A549 (cell line): ENCODE data around the gene NAB1. TPM values are rescaled to one million over a fixed set of nuclear protein-coding genes. Genes with fewer than 3 reads are reported as not detected.

Experiments
- ATAC-seq, 2 experiments: fragments of 200-7000 bp in 1 of 2; fragments of >200 bp in 1 of 2; cut with Nextera tagmentation in 1 of 2; cut with Tn5 transposase in 1 of 2; 3 replicates each; pipeline versions ENCODE4 v1.8.0 to v1.9.1; 2018 to 2020; ENCODE audit warnings: mild to moderate bottlenecking in 1 of 2, moderate library complexity in 1 of 2
- CTCF ChIA-PET: fragments of 300-600 bp; sonication (Branson Sonifier 250); formaldehyde crosslinking; extraction: SDS; loops from one replicate; lab custom pipeline; 2021; ENCODE audit warnings: antibody characterized with exemption, inconsistent platforms; lab: Yijun Ruan, JAX
- POLR2A ChIA-PET: fragments of 350-600 bp; formaldehyde crosslinking; extraction: SDS; loops from one replicate; lab custom pipeline; 2021; ENCODE audit warnings: antibody characterized with exemption, inconsistent platforms; lab: Yijun Ruan, JAX
- DNase-seq, 2 experiments: peaks; one replicate each; pipeline versions ENCODE4 v3.0.0 to v3.0.0-alpha.2; 2011 to 2016; ENCODE audit warnings: low read depth in 1 of 2, low spot score in 1 of 2
- FAIRE-seq: peaks from 2 replicates; lab custom pipeline; 2011; peaks lifted over from hg19 to GRCh38; lab: Jason Lieb, UNC
- H3K27ac ChIP-seq, 2 experiments: fragments of >200 bp; sonication (Bioruptor Twin); formaldehyde crosslinking; 3 replicates each; pipeline ENCODE4 v1.5.1; 2016 to 2017
- H3K4me1 ChIP-seq: fragments of >200 bp; sonication (Bioruptor Twin); formaldehyde crosslinking; 3 replicates; pipeline ENCODE4 v1.6.1; 2016
- H3K4me2 ChIP-seq: fragments of >200 bp; sonication (Bioruptor Twin); formaldehyde crosslinking; 3 replicates; pipeline ENCODE4 v1.6.1; 2016
- H3K4me3 ChIP-seq: fragments of >200 bp; sonication (Bioruptor Twin); formaldehyde crosslinking; 3 replicates; pipeline ENCODE4 v1.5.1; 2016
- H3K9me3 ChIP-seq: fragments of >200 bp; sonication (Bioruptor Twin); formaldehyde crosslinking; 3 replicates; pipeline ENCODE4 v1.6.1; 2016
- CHD4 ChIP-seq: fragments of 200-600 bp; sonication (generic); IDR thresholded peaks from 2 replicates; pipeline ENCODE4 v1.6.1; 2016; ENCODE audit warnings: antibody characterized with exemption, mild to moderate bottlenecking, borderline replicate concordance
- EHF ChIP-seq: fragments of 250-450 bp; sonication (Bioruptor Pico); IDR thresholded peaks from 2 replicates; pipeline ENCODE4 v1.5.0; 2020; ENCODE audit warnings: mild to moderate bottlenecking
- ESRRA ChIP-seq: fragments of 150-350 bp; IDR thresholded peaks from 2 replicates; pipeline ENCODE4 v1.6.1; 2014; ENCODE audit warnings: mild to moderate bottlenecking, low read length, borderline replicate concordance
- KDM1A ChIP-seq: fragments of 200-600 bp; sonication (generic); IDR thresholded peaks from 2 replicates; pipeline ENCODE4 v1.6.1; 2016; ENCODE audit warnings: low read depth, mild to moderate bottlenecking
- MAFK ChIP-seq: fragments of 450-650 bp; IDR thresholded peaks from 2 replicates; pipeline ENCODE4 v1.6.1; 2014; ENCODE audit not compliant: partially characterized antibody
- TFCP2L1 ChIP-seq: fragments of 250-450 bp; sonication (Bioruptor Pico); IDR thresholded peaks from 2 replicates; pipeline ENCODE4 v1.5.0; 2021; ENCODE audit warnings: mild to moderate bottlenecking
- ZFP36 ChIP-seq: fragments of 450-650 bp; IDR thresholded peaks from 2 replicates; pipeline ENCODE4 v1.6.1; 2014; ENCODE audit warnings: borderline replicate concordance; ENCODE audit not compliant: partially characterized antibody
- WGBS: methylation state at CpG from one replicate; pipeline ENCODE4 v1.1.6; 2017; ENCODE audit errors: missing lambda C conversion rate; 5-methylcytosine and 5-hydroxymethylcytosine counted together
- polyA plus RNA-seq, 4 experiments: library from polyadenylated mRNA; depleted of rRNA in 3 of 4; stranded (reverse); fragments of >200 nt; fragmentation: RNase III in 1 of 4; extraction: RNeasy Plus Mini Kit Qiagen cat#74134 plus additional on column Dnase treatment in 1 of 4; gene quantifications; 2 replicates in 3 of 4; 3 replicates in 1 of 4; pipeline ENCODE4 v1.2.3, GENCODE V29; 2011 to 2017

Gene NAB1
- polyA plus RNA-seq, 2 of the 4 experiments (the other 2 are of a cell fraction), result 37.6 to 67.3 TPM

GRCh38 chr2:190740449-190740848 lies 91.6 kb downstream of the NAB1 start:
- ATAC-seq (no peak), FAIRE-seq (no peak), DNase-seq (no peak)
- CTCF ChIA-PET, result interaction anchor here (0.6 kb wide), 1 partner anchor 267 kb away, joined by 3 read pairs; no protein-coding TSS in a partner anchor
- no peak overlapping the region for H3K27ac ChIP-seq
- no peaks in the 10 kb centered on the region for H3K4me1 ChIP-seq
- WGBS, result 84% methylated on average over 2 of the region's 2 CpGs
- H3K4me2 ChIP-seq, result no peak overlapping the region
- no peak overlapping the region for H3K4me3 ChIP-seq
- H3K9me3 ChIP-seq, result no peaks in the 10 kb centered on the region
- TF ChIP-seq CHD4 (no peak), EHF (CRISPR knock-in tag) (no peak), ESRRA (no peak), ZFP36 (no peak), KDM1A (no peak), MAFK (no peak), TFCP2L1 (CRISPR knock-in tag) (no peak)
- POLR2A ChIA-PET, result no interaction called here

Other genes starting within 250 kb of the NAB1 start
- gene MFSD6, start 240.7 kb upstream of the NAB1 start, polyA plus RNA-seq (2011; rRNA removed), result 33.2 and 41.3 TPM in 2 replicates
- gene MFSD6, start 240.7 kb upstream of the NAB1 start, polyA plus RNA-seq (2017; fragmentation: RNase III; extraction: RNeasy Plus Mini Kit Qiagen cat#74134 plus additional on column Dnase treatment), result 13.3 to 15.9 TPM (median 14.3 TPM) in 3 replicates
- gene NEMP2, start 114.4 kb upstream of the NAB1 start, polyA plus RNA-seq (2011; rRNA removed), result 10.1 and 22.0 TPM in 2 replicates
- 7.1 to 8.1 TPM (median 7.2 TPM) in 3 replicates for gene NEMP2, start 114.4 kb upstream of the NAB1 start, polyA plus RNA-seq (2017; fragmentation: RNase III; extraction: RNeasy Plus Mini Kit Qiagen cat#74134 plus additional on column Dnase treatment)
- 221 and 269 TPM in 2 replicates for gene GLS, start 231.7 kb downstream of the NAB1 start, polyA plus RNA-seq (2011; rRNA removed)
- gene GLS, start 231.7 kb downstream of the NAB1 start, polyA plus RNA-seq (2017; fragmentation: RNase III; extraction: RNeasy Plus Mini Kit Qiagen cat#74134 plus additional on column Dnase treatment), result 270 to 321 TPM (median 286 TPM) in 3 replicates